CD4-positive, alpha-beta T cell (primary cell): Measurements from ENCODE around the gene SLC2A6. TPM values are rescaled to one million over a fixed set of nuclear protein-coding genes. Genes with fewer than 3 reads are reported as not detected.

ENCODE experiments used
- ATAC-seq: fragments of 200-7000 bp; cut with Tn5 transposase; one replicate; pipeline ENCODE4 v1.10.0; 2022; ENCODE audit warnings: mild to moderate bottlenecking; ENCODE audit not compliant: poor library complexity
- CTCF ChIA-PET: fragments of 350-600 bp; sonication (Branson Sonifier 250); formaldehyde crosslinking; loops from one replicate; lab custom pipeline; 2021; ENCODE audit warnings: antibody characterized with exemption, inconsistent platforms; lab: Charles Lee
- POLR2A ChIA-PET: fragments of 350-600 bp; sonication (Branson Sonifier 250); formaldehyde crosslinking; loops from one replicate; lab custom pipeline; 2021; ENCODE audit warnings: antibody characterized with exemption, inconsistent platforms; lab: Charles Lee
- DNase-seq, 14 experiments: peaks; one replicate each; pipeline ENCODE4 v3.0.0-alpha.2; 2013 to 2020; ENCODE audit warnings: mixed read lengths in 2 of 14
- H3K27ac ChIP-seq, 2 donors: one replicate each; pipeline versions ENCODE4 v1.5.1 to v1.7.0; 2013; ENCODE audit warnings: low read length in 2 of 2, low read depth in 1 of 2, mild to moderate bottlenecking in 1 of 2
- H3K27me3 ChIP-seq, 2 experiments: 1 replicate in 1 of 2; 2 replicates in 1 of 2; pipeline versions ENCODE4 v1.6.1 to v1.7.0; 2013; ENCODE audit warnings: low read length in 2 of 2, control low read depth in 1 of 2, mild to moderate bottlenecking in 1 of 2, moderate library complexity in 1 of 2; ENCODE audit not compliant: insufficient read depth in 2 of 2, control insufficient read depth in 1 of 2
- H3K36me3 ChIP-seq: one replicate; pipeline ENCODE4 v1.6.1; 2013; ENCODE audit warnings: low read length, control low read depth; ENCODE audit not compliant: insufficient read depth
- H3K4me1 ChIP-seq: one replicate; pipeline ENCODE4 v1.6.1; 2013; ENCODE audit warnings: low read length, control low read depth; ENCODE audit not compliant: insufficient read depth
- H3K4me3 ChIP-seq: one replicate; pipeline ENCODE4 v1.5.1; 2013; ENCODE audit warnings: mild to moderate bottlenecking, low read length, moderate library complexity
- H3K9me3 ChIP-seq, 2 experiments: 1 replicate in 1 of 2; 2 replicates in 1 of 2; pipeline versions ENCODE4 v1.6.1 to v1.7.0; 2013; ENCODE audit warnings: low read length in 2 of 2, mild to moderate bottlenecking in 2 of 2, control low read depth in 1 of 2, moderate library complexity in 1 of 2; ENCODE audit not compliant: control insufficient read depth in 1 of 2, insufficient read depth in 1 of 2
- H3K27ac Mint-ChIP-seq: one replicate; pipeline ENCODE4 v1.8.0; 2020; ENCODE audit warnings: mixed read lengths
- H3K27me3 Mint-ChIP-seq: one replicate; pipeline ENCODE4 v1.8.0; 2021; ENCODE audit warnings: mixed read lengths
- H3K36me3 Mint-ChIP-seq: one replicate; pipeline ENCODE4 v1.8.0; 2021; ENCODE audit warnings: low read depth, mixed read lengths
- H3K4me1 Mint-ChIP-seq: one replicate; pipeline ENCODE4 v1.8.0; 2021; ENCODE audit warnings: low read depth, mixed read lengths
- H3K4me3 Mint-ChIP-seq: one replicate; pipeline ENCODE4 v1.8.0; 2020; ENCODE audit warnings: mild to moderate bottlenecking, mixed read lengths
- H3K9me3 Mint-ChIP-seq: one replicate; pipeline ENCODE4 v1.8.0; 2020; ENCODE audit warnings: mixed read lengths
- intact Hi-C, 2 experiments: fragments of 100-400 bp; cut with DNase I in 1 of 2; cut with micrococcal nuclease in 1 of 2; formaldehyde crosslinking; loops; one replicate each; pipeline versions ENCODE4 v1.15.1 to v1.9.0; 2023 to 2025; cut with DNase I, micrococcal nuclease
- total RNA-seq, 174 experiments: library from RNA in 2 of 174; stranded (reverse) in 2 of 174; gene quantifications; one replicate each; pipeline ENCODE4 v1.2.3 and lab custom pipeline; 2021 to 2026
- TF ChIP-seq, protein P1 (sequence below): fragments of 200-600 bp; IDR thresholded peaks from one replicate; pipeline ENCODE4 v1.8.0; 2022; ENCODE audit warnings: antibody characterized with exemption, mild to moderate bottlenecking

Gene SLC2A6
- total RNA-seq, 2 experiments from 2014 or later = 1.8 to 3.2 TPM

DNA sequence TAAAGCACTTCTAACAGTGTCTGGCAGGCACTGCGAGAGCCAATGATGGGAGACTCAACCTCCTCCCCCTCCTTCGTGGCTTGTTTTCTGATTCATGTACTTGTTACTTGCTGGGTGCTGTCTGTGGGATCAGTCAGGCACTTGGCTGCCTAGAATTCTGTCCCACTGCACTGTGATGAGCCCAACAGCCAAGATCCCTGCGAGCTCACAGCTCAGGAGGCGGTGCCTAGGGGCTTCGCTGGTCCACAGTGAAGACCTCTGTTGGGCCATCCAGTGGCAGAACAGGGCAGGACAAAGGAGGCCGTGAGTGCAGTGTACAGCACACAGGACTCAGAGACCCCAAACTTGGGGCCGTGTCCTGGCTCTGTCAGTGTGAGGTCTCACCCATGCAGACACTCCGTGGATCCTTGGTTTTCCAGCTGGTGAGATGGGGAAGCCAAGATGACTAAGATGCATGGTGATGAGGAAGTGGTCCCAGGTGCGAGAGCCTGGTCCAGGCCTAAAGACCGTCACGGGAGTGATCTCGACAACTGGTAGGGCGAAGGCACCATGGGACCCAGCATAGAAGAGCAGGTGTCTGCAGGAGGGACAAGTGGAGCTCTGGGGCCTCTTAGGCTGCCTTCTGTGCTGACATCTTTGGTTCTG, 26.4 kb upstream of the SLC2A6 start:
- Mint-ChIP-seq H3K4me3 (no peak overlapping the region), H3K27ac (no peak overlapping the region), H3K27me3 (no peaks in the 10 kb centered on the region), H3K36me3 (no peaks in the 10 kb centered on the region), H3K9me3 (peaks cover 3% of the 10 kb centered on the region), H3K4me1 (peaks cover 24% of the 10 kb centered on the region)
- DNase-seq (no peak), ATAC-seq (no peak)
- Histone ChIP-seq H3K4me1 (peaks cover 30% of the 10 kb centered on the region), H3K27ac (no peak overlapping the region), H3K36me3 (no peaks in the 10 kb centered on the region), H3K9me3 (peaks cover 5 to 18% of the 10 kb centered on the region in 2 experiments), H3K4me3 (no peak overlapping the region), H3K27me3 (no peaks in the 10 kb centered on the region)
- TF ChIP-seq, protein P1, sequence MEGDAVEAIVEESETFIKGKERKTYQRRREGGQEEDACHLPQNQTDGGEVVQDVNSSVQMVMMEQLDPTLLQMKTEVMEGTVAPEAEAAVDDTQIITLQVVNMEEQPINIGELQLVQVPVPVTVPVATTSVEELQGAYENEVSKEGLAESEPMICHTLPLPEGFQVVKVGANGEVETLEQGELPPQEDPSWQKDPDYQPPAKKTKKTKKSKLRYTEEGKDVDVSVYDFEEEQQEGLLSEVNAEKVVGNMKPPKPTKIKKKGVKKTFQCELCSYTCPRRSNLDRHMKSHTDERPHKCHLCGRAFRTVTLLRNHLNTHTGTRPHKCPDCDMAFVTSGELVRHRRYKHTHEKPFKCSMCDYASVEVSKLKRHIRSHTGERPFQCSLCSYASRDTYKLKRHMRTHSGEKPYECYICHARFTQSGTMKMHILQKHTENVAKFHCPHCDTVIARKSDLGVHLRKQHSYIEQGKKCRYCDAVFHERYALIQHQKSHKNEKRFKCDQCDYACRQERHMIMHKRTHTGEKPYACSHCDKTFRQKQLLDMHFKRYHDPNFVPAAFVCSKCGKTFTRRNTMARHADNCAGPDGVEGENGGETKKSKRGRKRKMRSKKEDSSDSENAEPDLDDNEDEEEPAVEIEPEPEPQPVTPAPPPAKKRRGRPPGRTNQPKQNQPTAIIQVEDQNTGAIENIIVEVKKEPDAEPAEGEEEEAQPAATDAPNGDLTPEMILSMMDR = no peak
- intact Hi-C loops = no loop called here
- ChIA-PET CTCF (no interaction called here), POLR2A (no interaction called here)

DNA sequence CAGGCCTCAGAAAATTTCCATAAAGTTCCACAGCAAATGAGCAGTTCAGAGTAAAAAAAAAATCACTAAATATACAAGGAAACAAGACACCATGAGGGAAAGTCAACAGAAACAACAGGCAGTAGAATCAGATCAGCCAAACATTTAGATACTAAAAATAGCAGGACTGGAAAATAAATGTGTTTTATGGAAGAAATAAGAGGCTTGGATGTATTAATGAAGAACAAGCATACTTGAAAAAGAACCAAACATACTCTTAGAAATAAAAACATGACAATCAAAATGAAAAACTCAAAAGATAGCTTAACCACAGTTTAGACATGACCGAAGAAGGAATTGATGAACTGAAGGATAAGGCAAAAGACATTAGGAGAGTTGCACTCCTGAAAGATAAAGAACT, 23.2 kb upstream of the SLC2A6 start:
- peaks cover 7% of the 10 kb centered on the region for H3K27me3 Mint-ChIP-seq
- Histone ChIP-seq H3K27me3 (no peaks in the 10 kb centered on the region), H3K4me1 (no peaks in the 10 kb centered on the region), H3K9me3 (peaks cover 12 to 18% of the 10 kb centered on the region in 2 experiments), H3K4me3 (no peak overlapping the region), H3K36me3 (no peaks in the 10 kb centered on the region), H3K27ac (no peak overlapping the region)
- TF ChIP-seq, protein P1 = no peak
- peaks cover 3% of the 10 kb centered on the region for H3K9me3 Mint-ChIP-seq
- CTCF ChIA-PET = no interaction called here
- H3K27ac Mint-ChIP-seq = no peak overlapping the region
- H3K4me1 Mint-ChIP-seq = no peaks in the 10 kb centered on the region
- H3K4me3 Mint-ChIP-seq = no peak overlapping the region
- intact Hi-C loops = no loop called here
- POLR2A ChIA-PET = no interaction called here
- H3K36me3 Mint-ChIP-seq = no peaks in the 10 kb centered on the region
- DNase-seq = no peak
- no peak for ATAC-seq

DNA sequence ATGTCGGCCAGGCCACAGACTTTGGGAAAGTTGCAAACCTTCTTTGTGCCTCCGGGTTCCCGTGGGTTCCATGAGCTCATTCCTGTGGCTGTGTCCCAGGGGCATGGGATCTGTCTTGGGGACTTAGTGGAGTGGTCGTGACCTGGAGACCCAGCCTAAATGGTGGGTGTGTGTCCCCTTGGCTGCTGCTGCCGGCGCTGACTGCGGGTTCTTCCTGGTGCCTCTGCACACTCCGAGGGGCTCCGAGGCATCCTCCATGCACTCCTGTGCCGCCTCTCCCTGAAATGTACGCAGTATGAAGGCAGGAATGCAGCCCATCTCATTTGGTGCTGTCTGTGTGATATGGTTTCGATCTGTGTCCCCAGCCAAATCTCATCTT, 21.0 kb upstream of the SLC2A6 start:
- peaks cover 7% of the 10 kb centered on the region for H3K27me3 Mint-ChIP-seq
- Histone ChIP-seq H3K4me3 (no peak overlapping the region), H3K4me1 (no peaks in the 10 kb centered on the region), H3K36me3 (no peaks in the 10 kb centered on the region), H3K9me3 (peaks cover 12 to 18% of the 10 kb centered on the region in 2 experiments), H3K27ac (no peak overlapping the region), H3K27me3 (peaks cover 0 to 2% of the 10 kb centered on the region in 2 experiments)
- H3K9me3 Mint-ChIP-seq = peaks cover 3% of the 10 kb centered on the region
- H3K36me3 Mint-ChIP-seq = no peaks in the 10 kb centered on the region
- no peak for ATAC-seq
- no peak overlapping the region for H3K27ac Mint-ChIP-seq
- DNase-seq = no peak
- no peaks in the 10 kb centered on the region for H3K4me1 Mint-ChIP-seq
- no peak overlapping the region for H3K4me3 Mint-ChIP-seq
- POLR2A ChIA-PET = no interaction called here
- intact Hi-C loops = no loop called here
- CTCF ChIA-PET = no interaction called here
- TF ChIP-seq, protein P1 = no peak
